Left forelimb (tissue), 1 donor: ENCODE measurements around the gene GASK1A.
A peak's percentile ranks its signal among the peaks of the same experiment; 100 is the strongest.
"Not testable (repeated sequence)": the region's sequence is repeated elsewhere in the genome, so short reads cannot be mapped to it uniquely, and the experiment has no call there.

Experiments used
- DNase-seq: peaks from one replicate; pipeline ENCODE4 v3.0.0-alpha.2; 2018; ENCODE audit warnings: low spot score

The GASK1A gene

DNA sequence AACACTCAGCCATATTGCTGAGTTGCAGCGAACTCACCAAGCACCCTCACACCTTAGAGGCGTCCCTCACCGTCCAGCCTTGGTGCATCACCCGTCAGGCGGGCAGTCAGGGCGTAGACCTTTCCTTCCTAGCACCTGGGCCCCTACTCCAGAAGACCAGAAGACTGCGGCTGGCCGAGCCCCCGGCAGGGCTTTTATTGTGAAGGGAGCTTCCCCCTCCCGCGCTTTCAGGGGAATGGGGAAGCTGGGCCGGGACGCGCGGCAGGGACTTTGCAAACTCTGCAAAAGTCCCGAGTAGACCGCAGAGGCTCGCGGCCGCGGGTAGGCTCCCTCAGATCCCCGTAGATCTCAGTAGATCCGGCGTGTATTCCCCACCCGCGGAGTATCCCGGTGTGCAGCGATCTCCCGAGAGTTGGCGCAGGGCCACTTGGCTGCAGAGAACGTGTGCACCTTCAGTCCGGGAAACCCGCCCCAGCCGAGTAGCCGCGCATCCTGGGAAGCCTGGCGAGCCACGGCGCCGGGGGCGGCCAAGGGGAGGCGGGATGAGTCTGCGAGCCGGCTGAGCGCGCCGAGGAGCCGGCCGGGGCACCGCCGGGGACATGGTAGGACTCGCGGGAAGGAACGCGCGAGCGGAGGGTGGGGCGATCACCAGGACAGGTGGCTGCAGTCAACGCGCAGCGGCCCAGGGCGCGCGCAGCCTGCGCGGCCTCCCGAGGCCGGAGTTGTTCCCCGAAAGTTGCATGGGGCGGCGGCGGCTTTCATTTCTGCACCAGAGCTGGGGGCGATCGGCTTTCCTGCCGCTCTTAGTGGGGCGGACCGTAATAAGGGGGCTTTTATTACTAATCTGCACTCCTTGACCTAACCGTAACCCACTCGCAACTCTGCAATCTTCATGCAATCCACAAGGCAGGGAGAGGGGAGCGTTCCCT, at the start of gene GASK1A:
GASK1A (plus strand) TSS at position 268 of the 929 bp plus-strand sequence; CDS start at position 600, 332 bp downstream.
- DNase-seq, result peak; percentile 82

DNA sequence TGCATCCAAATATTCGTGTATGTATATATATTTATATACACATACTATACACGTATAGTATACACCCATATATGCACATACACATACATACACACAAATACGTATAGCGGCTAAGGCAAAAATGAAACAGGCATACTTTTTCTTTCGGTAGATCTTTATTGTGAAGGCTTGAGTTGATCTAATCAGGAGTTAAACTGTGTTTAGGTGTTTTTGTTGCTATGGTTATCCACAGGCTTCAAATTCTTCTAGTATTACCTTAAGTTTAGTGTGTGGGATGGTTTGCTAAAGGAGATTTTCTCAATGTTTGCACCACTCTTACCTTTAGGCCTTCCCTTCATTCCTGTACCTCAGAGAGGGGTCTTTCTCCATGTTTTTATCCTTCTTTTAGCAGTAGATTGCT, 45.0 kb upstream of the GASK1A start:
- no peak for DNase-seq

DNA sequence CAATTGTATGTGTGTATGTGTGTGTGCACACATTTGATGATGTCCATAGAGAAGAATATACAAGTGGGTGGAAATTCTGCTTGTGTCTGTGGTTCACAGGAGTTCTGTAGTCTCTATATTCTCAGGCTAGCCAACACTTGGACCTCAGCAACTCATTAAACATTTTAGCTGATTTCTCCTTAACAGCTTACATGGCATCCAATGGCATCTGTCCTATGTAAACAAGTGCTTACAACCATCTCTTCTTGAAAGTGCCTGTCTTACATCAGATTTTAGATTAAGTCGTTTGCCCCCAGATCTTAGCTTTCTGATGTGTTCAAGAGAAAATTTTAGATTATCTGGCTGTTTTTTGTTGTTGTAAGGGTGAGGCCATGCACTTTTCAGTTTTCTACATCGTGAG, 44.2 kb upstream of the GASK1A start:
- DNase-seq, result no peak

DNA sequence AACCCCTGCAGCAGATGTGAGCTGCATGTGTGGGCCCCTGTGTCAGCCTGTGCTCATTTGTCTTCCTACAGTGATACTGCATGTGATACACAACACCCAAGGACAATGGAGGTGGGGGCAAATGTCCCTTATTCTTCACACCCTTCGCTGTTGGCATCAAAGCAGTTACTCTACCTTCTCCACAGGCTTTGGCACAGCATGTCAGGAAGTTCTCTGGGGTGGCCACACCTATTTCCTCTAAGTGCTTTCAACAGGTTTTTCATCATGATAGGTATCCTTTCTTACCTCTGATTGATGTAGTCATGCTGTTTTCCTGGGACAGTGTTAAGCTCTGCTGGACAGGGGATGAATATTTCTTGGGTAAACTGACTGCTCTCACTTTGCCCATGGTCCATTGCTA, 43.6 kb upstream of the GASK1A start:
- no peak for DNase-seq

DNA sequence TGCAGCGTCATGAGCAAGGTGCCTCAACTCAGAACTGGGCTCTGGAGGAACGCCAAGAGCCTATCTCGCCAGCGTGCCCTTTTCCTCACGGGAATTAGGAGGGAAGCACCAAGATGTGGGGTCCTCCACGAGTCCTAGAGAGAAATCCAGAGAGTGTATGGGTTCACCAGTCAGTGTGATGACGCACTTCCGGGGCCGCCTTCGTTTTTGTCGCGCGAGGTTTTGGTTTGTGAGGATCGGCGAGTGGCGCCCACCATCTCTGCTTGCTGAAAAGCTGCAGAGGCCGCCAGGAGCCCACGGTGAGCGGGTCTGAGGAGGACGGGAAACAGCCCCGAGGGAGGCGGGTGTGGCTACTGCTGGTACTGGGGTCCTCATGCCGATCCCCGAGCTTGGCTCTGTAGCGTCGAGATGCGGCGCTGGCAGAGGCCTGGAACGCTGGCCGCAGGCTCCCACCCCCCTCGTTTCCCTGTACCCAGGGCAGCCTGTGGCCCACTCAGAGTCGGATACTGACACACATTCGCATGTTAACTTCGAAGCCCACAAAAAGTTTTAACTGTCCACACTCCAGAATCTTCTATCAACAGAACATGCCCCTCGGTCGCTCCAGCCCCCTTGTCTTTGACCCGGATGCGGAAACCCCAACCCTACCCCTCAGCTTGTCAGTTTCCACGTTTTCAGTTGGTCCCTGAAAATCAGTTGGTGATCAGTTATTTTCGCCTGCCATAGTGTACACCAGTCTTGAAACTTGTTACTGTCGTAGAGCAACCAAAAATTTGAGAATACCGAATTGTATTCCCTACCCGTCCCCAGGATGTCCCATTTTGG, 42.7 kb upstream of the GASK1A start:
- DNase-seq, result peak; percentile 80

DNA sequence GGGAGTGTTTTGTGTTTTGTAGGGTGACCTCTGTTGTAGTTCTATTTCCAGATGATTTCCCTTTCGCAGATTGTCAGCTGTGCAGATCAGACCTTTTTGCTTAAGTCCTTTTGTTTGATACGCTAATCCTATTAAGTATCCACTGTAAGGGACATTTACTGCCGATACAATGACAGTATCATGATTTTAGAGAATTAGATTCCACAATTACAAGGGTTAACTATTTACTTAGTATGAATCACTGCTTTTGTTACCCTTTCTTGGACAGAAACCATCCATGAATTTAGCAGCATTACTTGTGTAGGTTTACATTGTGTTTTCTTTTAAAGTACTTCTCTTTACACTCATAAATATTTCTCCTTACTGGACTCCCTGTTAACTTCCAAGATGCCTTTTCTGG, 41.8 kb upstream of the GASK1A start:
- DNase-seq, result no peak

DNA sequence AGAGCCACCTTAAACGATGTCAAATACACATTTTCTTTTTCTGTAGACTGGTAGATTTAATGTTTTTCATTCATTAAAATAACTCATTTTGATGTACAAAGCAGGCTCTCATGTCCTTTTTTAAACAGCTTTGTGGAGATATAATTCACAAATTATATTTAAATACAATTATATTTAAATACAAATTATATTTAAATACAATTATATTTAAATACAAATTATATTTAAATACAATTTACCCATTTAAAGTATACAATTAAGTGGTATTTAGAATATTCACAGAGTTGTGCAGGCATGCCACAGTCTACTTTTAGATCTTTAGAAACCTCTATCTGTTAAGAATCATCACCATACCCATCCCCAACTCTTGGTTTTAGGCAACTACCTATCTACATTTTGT, 36.4 kb upstream of the GASK1A start:
- DNase-seq, result no peak

DNA sequence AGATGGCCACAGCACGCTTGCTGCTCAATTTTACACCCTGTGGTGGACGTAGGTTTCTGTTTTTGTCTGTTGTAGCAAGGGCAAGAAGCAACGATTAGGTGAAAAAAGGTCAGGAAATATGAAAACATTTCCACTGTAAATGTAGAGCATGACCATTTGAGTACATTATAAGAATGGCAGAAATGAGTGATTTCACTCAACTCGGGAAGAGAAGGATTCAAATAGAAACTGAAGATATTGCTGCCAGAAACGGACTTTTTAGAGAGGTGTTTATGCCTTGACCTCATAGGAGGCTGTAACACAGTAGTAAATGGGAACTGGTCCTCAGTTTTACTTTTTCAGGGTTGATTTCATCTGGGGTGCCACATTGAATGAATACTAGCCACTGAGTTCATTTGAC, 33.1 kb upstream of the GASK1A start:
- no peak for DNase-seq

DNA sequence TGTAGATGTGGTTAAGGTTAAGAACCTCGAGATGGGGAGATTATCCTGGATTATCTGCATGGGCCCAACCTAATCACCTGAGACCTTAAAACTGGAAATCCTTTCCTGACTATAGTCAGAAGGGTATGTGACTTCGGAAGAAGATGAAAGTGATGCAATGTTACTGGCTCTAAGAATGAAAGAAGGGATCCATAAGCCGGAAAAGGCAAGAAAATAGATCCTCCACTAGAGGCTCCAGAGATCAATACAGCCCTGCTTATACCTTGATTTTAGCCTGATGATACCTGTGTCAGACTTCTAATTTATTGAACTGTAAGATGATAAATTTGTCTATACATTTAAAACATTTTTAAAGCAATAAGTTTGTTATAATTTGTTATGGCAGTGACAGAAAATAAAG, 21.5 kb upstream of the GASK1A start:
- no peak for DNase-seq

DNA sequence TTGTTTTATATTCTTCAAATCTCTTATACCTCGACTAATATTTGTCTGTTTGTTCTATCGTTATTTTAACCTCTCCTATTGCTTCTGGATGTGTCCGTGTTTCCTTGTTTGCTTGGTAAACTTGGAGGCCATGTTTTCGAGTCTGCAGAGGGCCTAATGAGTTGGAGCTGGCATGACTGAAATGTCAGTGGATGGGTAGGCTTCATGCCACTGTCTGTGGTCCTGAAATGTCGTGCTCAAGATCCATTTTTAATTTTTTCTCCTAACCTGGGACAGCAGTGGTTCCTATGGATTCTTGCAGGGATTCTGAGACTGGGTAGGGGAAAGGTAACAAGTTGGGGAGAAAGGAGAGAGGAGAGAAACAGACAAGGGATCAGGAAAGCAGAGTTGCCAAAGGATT, 18.8 kb upstream of the GASK1A start:
- no peak for DNase-seq

DNA sequence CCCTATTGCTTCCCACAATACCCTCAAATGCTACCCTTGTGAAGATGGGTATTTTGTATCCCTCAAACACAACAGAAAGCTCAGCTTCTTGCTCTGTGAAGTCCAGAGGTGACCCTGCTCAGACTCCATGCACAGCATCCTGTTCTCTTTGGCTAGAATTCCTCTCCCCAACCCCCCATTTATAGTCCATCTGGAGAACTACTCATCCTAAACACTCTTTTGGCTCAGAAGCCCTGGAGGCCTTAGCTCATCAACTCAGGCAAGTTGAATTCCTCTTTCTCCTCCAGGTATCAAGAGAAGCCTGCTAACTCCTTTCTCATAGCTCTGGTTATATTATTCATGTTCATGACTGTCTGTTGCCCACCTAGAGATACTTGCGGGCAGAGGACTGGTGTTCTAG, 18.3 kb upstream of the GASK1A start:
- no peak for DNase-seq

DNA sequence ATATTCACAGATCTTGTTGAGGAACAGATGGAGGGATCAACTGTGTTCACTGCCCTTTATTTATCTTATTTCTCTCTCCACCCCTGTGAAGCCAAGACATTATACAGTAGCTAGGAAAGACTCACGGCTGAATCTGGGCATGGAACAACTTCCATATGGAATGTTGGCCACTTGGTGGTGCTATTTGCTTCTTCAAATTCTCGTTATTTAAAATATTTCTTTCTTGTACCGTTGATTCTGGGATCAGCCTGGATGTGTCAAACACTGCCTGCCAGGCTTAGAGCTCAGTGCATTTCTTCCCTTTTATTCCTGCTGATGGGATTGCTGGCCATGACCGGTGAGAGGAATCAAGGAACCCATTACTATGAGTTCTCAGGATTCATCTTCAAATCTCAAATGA, 17.5 kb upstream of the GASK1A start:
- DNase-seq, result no peak

DNA sequence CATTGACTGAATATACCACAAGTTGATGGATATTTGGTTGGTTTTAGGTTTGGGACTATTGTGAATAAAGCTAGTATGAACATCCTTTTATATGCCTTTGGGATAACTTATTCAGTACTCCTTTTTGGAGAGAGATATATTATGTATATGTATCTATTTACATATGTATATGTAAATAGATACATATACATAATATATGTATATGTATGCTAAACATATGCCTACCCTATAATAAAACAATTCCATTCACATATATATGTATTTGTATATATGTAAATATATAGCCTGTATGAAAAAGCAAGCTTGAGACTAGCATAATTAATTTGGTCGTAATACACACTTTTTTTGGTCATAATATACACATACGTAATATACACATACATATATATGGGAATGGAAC, 15.8 kb upstream of the GASK1A start:
- no peak for DNase-seq

DNA sequence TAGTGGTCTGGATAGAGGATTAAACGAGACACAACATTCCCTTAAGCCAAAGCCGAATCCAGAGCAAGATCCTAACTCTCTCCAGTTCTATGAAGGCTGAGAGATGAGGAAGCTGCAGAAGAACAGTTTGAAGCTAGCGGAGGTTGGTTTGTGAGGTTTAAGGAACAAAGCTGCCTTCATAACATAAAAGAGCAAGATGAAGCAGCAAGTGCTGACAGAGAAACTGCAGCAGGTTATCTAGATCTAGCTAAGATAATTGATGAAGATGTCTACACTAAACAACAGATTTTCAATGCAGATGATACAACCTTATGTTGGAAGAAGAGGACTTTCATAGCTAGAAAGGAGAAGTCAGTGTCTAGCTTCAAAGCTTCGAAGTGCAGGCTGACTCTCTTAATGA, 14.8 kb upstream of the GASK1A start:
- DNase-seq, result no peak

DNA sequence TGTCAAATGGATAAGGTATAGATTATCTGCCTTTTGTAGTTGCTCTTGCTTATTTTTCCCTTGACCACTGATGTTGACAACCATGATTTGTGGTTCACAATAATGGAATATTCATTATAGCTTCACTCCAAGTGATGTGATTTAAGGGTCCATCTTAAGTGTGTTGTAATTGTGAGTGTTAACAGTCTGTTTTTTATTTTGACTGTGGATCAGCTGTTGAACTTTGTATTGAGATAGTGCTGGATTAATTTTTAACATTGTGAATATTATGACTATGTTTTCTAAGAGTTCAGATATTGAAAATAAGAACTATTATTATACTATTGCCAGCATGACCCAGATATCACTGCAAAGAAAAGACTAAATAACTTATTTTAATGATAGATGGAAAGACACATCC, 8.6 kb upstream of the GASK1A start:
- no peak for DNase-seq

DNA sequence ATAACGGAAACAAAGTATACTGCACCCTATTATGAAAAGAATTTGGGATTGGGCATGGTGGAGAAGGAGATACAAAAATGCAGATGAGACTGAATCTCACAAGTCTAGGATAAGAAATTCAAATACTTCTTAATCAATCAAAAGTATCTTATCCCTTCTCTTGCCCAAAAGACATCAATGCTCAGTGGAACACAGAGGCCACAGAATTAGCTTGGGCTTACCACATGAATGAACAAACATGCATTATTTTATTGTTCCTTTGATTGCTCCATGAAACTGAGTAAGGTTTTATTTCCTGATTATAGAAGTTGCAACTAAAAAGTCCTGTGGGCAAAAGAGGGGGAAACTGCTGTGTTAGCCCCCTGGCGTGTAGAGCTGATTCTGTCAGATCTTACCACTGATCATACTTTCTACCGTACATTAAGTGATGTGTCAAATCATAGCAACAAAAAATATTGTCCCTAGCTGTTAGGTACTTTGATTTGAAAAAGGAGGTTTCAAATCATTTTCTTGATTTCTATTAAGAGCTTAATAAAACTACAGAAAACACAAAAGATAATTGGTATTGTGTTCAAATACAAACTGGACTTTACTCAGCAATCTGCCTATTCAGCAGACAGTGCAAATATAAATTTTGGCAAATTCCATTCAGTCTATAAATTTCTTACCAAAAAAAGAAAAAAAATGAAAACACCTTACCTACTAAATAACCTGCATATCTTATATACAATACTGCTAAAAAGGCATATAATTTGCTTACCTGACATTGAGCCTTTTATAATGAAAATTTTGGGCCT, 7.9 kb upstream of the GASK1A start:
- DNase-seq, result no peak

DNA sequence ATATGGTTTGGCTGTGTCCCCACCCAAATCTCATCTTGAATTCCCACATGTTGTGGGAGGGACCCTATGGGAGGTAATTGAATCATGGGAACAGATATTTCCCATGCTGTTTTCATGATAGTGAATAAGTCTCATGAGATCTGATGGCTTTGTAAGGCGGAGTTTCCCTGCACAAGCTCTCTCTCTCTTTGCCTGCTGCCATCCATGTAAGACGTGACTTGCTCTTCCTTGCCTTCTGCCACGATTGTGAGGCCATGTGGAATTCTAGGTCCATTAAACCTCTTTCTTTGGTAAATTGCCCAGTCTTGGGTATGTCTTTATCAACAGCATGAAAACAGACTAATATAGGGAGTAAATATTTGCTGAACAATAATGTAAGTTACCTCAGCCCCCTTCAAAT, 4.2 kb upstream of the GASK1A start:
- not testable (repeated sequence) for DNase-seq

DNA sequence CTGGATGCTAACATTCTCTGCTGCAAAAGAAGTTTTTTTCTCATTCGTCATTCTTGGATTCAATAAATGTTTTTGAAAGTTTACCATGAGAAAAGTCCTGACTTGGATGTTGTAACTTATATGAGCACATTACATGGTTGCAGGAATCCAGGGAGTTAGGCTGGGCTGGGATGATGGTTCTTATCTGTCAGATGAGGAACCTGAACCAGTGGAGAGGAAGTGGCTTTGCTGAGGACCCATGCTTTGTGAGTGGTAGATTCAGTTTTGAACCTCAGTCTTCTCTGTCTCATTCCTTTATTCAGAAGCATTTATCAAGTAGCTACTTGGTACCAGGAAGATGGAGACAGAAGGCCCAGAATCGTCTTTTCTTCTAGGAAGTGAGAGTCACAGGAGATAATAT, 3.7 kb upstream of the GASK1A start:
- DNase-seq, result no peak

DNA sequence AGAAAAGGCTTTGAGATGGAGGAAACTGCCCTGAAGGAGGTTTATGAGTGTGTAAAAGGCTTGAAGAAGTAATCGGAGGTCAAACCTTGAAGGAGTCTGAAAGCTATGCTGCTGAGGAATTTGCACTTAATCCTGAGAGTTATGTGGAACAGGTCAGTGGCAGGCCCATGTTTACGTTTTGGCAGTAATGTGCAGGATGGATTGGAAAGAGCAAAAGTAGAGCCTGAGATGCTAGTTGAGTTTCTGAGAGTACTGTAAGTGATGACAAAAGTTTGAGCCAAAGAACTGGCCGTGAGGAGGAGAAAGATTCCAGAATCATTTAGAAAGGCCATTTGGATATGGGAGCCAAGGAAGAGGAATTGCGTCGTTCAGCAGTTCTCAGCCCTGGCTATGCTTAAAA, 3.2 kb upstream of the GASK1A start:
- no peak for DNase-seq

DNA sequence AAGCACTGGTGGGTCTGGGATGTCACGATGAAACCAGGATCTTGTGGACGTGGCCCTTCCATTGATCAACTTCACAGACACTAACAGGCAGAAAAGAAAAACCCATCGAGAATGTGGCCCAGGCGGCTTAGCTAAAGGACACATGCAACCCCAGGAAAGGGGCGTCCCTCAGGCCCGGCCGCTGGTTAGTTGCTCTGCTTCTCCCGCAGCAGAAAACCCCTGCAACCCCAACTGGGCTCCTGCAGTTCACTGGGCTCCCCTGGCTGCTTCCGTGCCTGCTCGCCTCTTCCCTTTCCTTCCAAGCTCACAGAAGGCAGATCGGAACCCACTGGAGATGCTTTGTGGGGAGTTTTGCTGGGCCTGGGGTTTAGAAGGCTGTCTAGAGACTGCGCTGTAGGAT, 1.1 kb downstream of the GASK1A start:
- DNase-seq, result no peak

DNA sequence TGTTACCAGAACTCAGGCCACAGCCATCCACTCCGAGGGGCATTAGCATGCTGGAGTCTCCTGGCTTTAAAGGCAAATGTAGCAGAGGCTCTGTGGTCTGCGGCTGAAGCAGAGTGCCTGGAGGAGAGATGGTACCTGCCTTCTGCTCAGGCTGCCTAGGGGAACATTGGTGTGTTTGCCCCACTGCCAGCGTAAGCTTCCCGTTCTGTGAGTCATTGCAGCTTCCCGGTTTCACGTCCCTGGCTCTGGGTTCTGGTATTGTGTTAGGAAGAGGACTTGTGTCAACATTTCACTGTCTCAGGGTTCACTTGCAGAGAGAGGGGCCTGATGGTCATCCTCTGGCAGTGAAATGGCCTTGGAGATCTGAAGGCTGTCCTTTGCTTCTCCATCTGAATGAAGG, 1.8 kb downstream of the GASK1A start:
- no peak for DNase-seq

DNA sequence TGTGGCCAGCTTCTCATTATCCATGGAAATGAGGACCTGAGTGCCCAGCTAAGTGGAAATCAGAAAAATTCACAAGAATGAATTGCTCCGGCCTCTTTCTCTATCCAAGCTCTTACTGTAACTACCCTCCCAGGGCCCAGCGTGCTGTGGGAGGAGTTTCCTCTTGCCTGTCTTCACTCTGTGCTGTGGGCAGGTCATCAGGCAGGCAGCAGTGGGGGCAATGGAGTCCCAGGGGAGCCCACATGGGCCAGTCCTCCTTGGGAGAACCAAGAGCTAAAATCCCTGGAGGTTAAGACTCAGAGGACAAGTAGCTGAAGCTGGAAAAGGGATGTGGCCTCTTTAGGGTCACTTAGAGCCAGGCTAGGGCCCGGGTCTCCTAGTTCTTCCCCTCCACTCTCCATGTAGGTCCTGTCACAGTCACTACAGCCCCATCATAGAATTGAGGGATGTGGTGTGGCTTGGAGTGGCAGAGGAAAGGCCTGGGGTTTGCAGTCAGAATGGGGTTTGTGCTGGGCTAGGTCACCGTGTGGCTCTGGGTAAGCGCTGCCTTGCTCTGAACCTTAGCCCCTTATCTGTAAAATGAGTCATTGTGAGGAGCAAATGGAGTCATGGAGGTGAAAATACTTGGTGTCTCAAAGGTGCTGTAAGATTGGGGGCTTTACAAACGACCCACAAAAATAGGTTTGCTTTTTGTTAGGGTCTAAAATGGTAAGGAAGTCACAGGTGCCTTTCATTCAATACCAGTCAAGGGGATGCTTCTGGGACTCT, 3.7 kb downstream of the GASK1A start:
- no peak for DNase-seq
